Measurements from ENCODE around the gene PUS10. TPM values are rescaled to one million over a fixed set of nuclear protein-coding genes. Genes with fewer than 3 reads are reported as not detected.
"Not testable (repeated sequence)": the region's sequence is repeated elsewhere in the genome, so short reads cannot be mapped to it uniquely, and the experiment has no call there.

Gene PUS10
- total and polyA plus RNA-seq, 5 donors from 2014 or later: 4.5 to 7.1 (median 5.5) TPM

DNA sequence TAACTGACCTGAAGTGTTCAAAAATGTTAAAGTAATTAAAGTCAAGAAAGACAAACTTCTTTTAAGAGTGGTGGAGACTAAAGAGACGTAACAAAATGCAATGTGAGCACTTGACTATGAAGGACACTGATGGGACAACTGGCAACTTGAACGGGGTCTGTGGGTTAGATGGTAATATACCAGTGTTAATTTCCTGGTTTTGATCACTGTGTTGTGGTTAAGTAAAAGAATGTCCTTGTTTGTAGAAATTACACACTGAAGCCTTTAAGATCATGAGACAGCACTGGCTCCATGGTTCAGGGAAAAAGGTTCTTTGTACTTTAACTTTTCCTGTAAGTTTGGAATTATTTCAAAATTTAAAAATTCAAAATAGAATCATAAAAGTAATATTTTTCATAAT, 78.4 kb downstream of the PUS10 start:
- no peaks in the 10 kb centered on the region for H3K9me3 ChIP-seq (ENCODE audit: control insufficient read depth in 2 of 2, low read length in 2 of 2)
- H3K36me3 ChIP-seq (ENCODE audit: control insufficient read depth, insufficient read depth, low read length): peaks cover 8% of the 10 kb centered on the region
- H3K27ac ChIP-seq (ENCODE audit: insufficient read depth, low read length, poor library complexity, severe bottlenecking): no peak overlapping the region
- H3K36me3 Mint-ChIP-seq: peaks cover 22% of the 10 kb centered on the region
- no peaks in the 10 kb centered on the region for H3K27me3 Mint-ChIP-seq
- peak overlapping the region in 1 of 3 donors; percentile 67 for H3K27ac Mint-ChIP-seq
- ATAC-seq (ENCODE audit: low read depth in 2 of 2) (no peak), DNase-seq (no peak)
- no peaks in the 10 kb centered on the region for H3K4me1 ChIP-seq (ENCODE audit: control insufficient read depth, insufficient read depth, low read length, poor library complexity, severe bottlenecking)
- no peak overlapping the region for H3K4me3 ChIP-seq (ENCODE audit: low read depth, low read length)
- no peak overlapping the region for H3K4me3 Mint-ChIP-seq
- H3K9me3 Mint-ChIP-seq: no peaks in the 10 kb centered on the region
- H3K4me1 Mint-ChIP-seq: peaks cover 0 to 17% (median 8%) of the 10 kb centered on the region in 4 donors
- H3K27me3 ChIP-seq (ENCODE audit: control insufficient read depth, insufficient read depth, low read length): no peaks in the 10 kb centered on the region

- DNase-seq: no peak
- Histone ChIP-seq H3K27me3 (ENCODE audit: control insufficient read depth, insufficient read depth, low read length) (no peaks in the 10 kb centered on the region), H3K4me1 (ENCODE audit: control insufficient read depth, insufficient read depth, low read length, poor library complexity, severe bottlenecking) (no peaks in the 10 kb centered on the region), H3K27ac (ENCODE audit: insufficient read depth, low read length, poor library complexity, severe bottlenecking) (no peak overlapping the region), H3K4me3 (ENCODE audit: low read depth, low read length) (no peak overlapping the region), H3K9me3 (ENCODE audit: control insufficient read depth in 2 of 2, low read length in 2 of 2) (no peaks in the 10 kb centered on the region), H3K36me3 (ENCODE audit: control insufficient read depth, insufficient read depth, low read length) (peaks cover 12% of the 10 kb centered on the region)
- ATAC-seq (ENCODE audit: low read depth in 2 of 2): no peak
- Mint-ChIP-seq H3K4me3 (no peak overlapping the region), H3K27me3 (no peaks in the 10 kb centered on the region), H3K27ac (peak overlapping the region in 2 of 3 donors; percentile 66 to 81), H3K4me1 (peaks cover 11 to 21% (median 18%) of the 10 kb centered on the region in 4 donors), H3K9me3 (no peaks in the 10 kb centered on the region), H3K36me3 (peaks cover 26% of the 10 kb centered on the region)
Measured at GRCh38 chr2:60938301-60938700, 79.8 kb downstream of the PUS10 start.

DNA sequence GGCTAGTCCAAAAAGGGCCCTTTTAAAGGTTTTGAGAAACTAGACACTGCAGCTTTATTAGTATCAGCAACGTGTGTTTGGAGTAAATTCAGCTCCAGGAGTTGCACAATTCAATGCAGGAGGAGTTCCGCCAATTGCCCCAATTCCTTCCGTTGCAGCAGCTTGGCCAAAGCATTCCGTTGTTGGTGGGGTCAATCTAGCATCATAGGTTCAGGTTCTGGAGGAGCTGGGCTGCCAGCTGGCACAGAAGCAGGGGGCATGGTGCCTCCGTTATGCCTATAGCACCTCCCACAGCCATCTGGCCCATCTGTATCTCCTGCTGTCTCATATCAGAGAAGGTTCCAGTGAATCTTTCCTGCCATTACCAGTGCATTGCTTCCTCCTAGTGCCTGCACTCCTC, 81.3 kb downstream of the PUS10 start:
- Mint-ChIP-seq H3K36me3 (peaks cover 39% of the 10 kb centered on the region), H3K9me3 (peaks cover 0 to 3% (median 0%) of the 10 kb centered on the region in 7 donors)

DNA sequence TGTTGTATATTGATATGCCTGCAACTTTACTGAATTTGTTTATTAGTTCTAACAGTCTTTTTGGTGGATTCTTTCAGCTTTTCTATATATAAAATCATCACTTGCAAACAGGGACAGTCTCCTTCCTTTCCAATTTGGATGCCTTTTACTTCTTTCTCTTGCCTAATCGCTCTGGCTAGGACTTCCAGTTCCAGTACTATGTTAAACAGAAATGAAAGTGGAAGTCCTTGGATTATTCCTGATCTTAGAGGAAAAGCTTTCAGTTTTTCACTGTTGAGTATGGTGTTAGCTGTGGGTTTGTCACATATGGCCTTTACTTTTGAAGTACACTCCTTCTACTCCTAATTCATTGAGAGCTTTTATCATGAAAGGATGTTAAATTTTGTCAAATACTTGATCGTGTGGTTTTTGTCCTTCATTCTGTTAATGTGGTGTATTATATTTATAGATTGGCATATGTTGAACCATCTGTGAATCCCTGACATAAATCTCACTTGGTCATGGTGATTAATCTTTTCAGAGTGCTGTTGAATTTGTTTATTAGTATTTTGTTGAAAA, 83.8 kb downstream of the PUS10 start:
- H3K4me1 Mint-ChIP-seq: peaks cover 11 to 31% (median 23%) of the 10 kb centered on the region in 4 donors
- H3K9me3 Mint-ChIP-seq: peaks cover 0 to 3% (median 0%) of the 10 kb centered on the region in 7 donors
- Histone ChIP-seq H3K9me3 (ENCODE audit: control insufficient read depth in 2 of 2, low read length in 2 of 2) (no peaks in the 10 kb centered on the region), H3K4me3 (ENCODE audit: low read depth, low read length) (no peak overlapping the region), H3K36me3 (ENCODE audit: control insufficient read depth, insufficient read depth, low read length) (peaks cover 12% of the 10 kb centered on the region), H3K4me1 (ENCODE audit: control insufficient read depth, insufficient read depth, low read length, poor library complexity, severe bottlenecking) (no peaks in the 10 kb centered on the region), H3K27me3 (ENCODE audit: control insufficient read depth, insufficient read depth, low read length) (no peaks in the 10 kb centered on the region), H3K27ac (ENCODE audit: insufficient read depth, low read length, poor library complexity, severe bottlenecking) (no peak overlapping the region)
- H3K36me3 Mint-ChIP-seq: peaks cover 37% of the 10 kb centered on the region
- peak overlapping the region in 2 of 3 donors; percentile 59 to 67 for H3K27ac Mint-ChIP-seq
- DNase-seq (no peak), ATAC-seq (ENCODE audit: low read depth in 2 of 2) (no peak)
- H3K4me3 Mint-ChIP-seq: no peak overlapping the region
- H3K27me3 Mint-ChIP-seq: no peaks in the 10 kb centered on the region

More for the DNA sequence above, 81.3 kb downstream of the PUS10 start:
- no peaks in the 10 kb centered on the region for H3K27me3 Mint-ChIP-seq
- no peak overlapping the region for H3K4me3 Mint-ChIP-seq
- Histone ChIP-seq H3K27ac (ENCODE audit: insufficient read depth, low read length, poor library complexity, severe bottlenecking) (no peak overlapping the region), H3K9me3 (ENCODE audit: control insufficient read depth in 2 of 2, low read length in 2 of 2) (no peaks in the 10 kb centered on the region), H3K4me3 (ENCODE audit: low read depth, low read length) (no peak overlapping the region), H3K36me3 (ENCODE audit: control insufficient read depth, insufficient read depth, low read length) (peaks cover 12% of the 10 kb centered on the region), H3K27me3 (ENCODE audit: control insufficient read depth, insufficient read depth, low read length) (no peaks in the 10 kb centered on the region), H3K4me1 (ENCODE audit: control insufficient read depth, insufficient read depth, low read length, poor library complexity, severe bottlenecking) (no peaks in the 10 kb centered on the region)
- no peak for DNase-seq
- H3K4me1 Mint-ChIP-seq: peaks cover 11 to 31% (median 27%) of the 10 kb centered on the region in 4 donors
- H3K27ac Mint-ChIP-seq: no peak overlapping the region
- no peak for ATAC-seq (ENCODE audit: low read depth in 2 of 2)

DNA sequence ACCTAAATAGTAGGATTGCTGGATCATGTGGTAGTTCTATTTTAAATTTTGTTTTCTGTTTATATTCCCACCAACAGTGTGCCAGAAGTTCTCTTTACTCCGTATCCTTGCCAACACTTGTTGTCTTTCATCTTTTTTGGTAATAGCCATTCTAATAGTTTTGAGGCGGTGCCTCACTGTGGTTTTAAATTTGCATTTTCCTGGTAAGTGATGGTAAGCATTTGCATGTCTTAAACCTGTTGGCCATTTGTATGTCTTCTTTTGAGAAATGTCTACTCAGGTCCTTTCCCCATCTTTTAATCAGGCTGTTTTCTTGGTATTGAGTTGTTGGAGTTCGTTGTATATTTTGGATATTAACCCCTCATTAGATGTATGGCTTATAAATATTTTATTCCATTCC, 85.1 kb downstream of the PUS10 start:
- no peaks in the 10 kb centered on the region for H3K27me3 ChIP-seq (ENCODE audit: control insufficient read depth, insufficient read depth, low read length)
- DNase-seq (peak in 1 of 3 donors; percentile 9), ATAC-seq (ENCODE audit: low read depth in 2 of 2) (no peak)
- Mint-ChIP-seq H3K27me3 (no peaks in the 10 kb centered on the region), H3K9me3 (peaks cover 0 to 3% (median 0%) of the 10 kb centered on the region in 7 donors), H3K4me1 (peaks cover 11 to 31% (median 20%) of the 10 kb centered on the region in 4 donors), H3K36me3 (peaks cover 35% of the 10 kb centered on the region), H3K4me3 (no peak overlapping the region), H3K27ac (no peak overlapping the region)
- peaks cover 12% of the 10 kb centered on the region for H3K36me3 ChIP-seq (ENCODE audit: control insufficient read depth, insufficient read depth, low read length)
- H3K9me3 ChIP-seq (ENCODE audit: control insufficient read depth in 2 of 2, low read length in 2 of 2): no peaks in the 10 kb centered on the region
- H3K27ac ChIP-seq (ENCODE audit: insufficient read depth, low read length, poor library complexity, severe bottlenecking): no peak overlapping the region
- H3K4me3 ChIP-seq (ENCODE audit: low read depth, low read length): no peak overlapping the region
- H3K4me1 ChIP-seq (ENCODE audit: control insufficient read depth, insufficient read depth, low read length, poor library complexity, severe bottlenecking): no peaks in the 10 kb centered on the region

- peaks cover 11 to 33% (median 20%) of the 10 kb centered on the region in 4 donors for H3K4me1 Mint-ChIP-seq
- not testable (repeated sequence) for DNase-seq; H3K4me1 ChIP-seq (ENCODE audit: control insufficient read depth, insufficient read depth, low read length, poor library complexity, severe bottlenecking); H3K9me3 ChIP-seq (ENCODE audit: control insufficient read depth in 2 of 2, low read length in 2 of 2); ATAC-seq (ENCODE audit: low read depth in 2 of 2); H3K27me3 Mint-ChIP-seq; H3K9me3 Mint-ChIP-seq; H3K4me3 Mint-ChIP-seq; H3K27ac ChIP-seq (ENCODE audit: insufficient read depth, low read length, poor library complexity, severe bottlenecking); H3K27me3 ChIP-seq (ENCODE audit: control insufficient read depth, insufficient read depth, low read length); H3K4me3 ChIP-seq (ENCODE audit: low read depth, low read length)
- H3K36me3 ChIP-seq (ENCODE audit: control insufficient read depth, insufficient read depth, low read length): peaks cover 17% of the 10 kb centered on the region
- peaks cover 40% of the 10 kb centered on the region for H3K36me3 Mint-ChIP-seq
- H3K27ac Mint-ChIP-seq: peak overlapping the region in 1 of 3 donors; percentile 7
Measured at GRCh38 chr2:60932061-60932460, 86.0 kb downstream of the PUS10 start.

DNA sequence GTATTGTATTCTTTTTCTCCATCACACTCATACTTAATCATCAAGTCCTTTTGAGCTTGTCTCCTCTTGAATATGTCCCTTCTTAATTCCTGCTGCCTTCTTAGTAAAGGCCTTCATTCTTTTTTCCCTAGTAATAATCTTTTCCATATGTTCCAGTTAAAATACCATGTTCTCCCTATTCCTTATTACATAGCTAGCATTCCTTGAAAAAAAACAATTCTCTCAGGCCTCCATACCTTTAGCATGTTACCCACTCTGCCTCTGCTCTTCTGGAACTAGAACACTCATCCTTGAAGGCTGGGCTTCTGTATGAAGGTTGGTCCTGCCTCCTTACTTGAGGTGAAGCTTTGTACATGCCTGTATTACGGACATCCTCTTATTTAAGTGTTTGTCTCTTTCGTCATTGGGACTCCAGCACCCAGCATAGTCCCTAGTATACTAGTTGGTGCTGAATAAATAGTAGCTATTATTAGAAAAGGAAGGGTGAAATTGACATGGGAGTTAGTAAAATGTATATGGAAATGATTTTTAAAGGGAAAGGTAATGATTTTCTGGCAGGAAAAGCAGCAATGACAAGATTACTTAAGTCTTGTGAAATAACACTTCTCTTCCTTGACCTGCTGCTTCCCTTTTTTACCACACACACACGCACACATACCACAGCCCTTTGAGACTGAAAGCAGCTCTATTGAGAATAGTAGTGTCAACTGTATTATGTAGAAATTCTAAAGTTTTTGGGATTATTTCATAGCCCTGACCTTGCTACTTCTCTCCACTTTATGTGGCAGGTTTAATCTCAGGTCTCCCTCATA, 91.1 kb downstream of the PUS10 start:
- Mint-ChIP-seq H3K9me3 (peaks cover 0 to 2% (median 0%) of the 10 kb centered on the region in 7 donors), H3K27ac (peak overlapping the region in 2 of 3 donors; percentile 12 to 15), H3K36me3 (peaks cover 43% of the 10 kb centered on the region), H3K4me3 (no peak overlapping the region), H3K4me1 (peaks cover 4 to 15% (median 7%) of the 10 kb centered on the region in 4 donors), H3K27me3 (no peaks in the 10 kb centered on the region)
- Histone ChIP-seq H3K9me3 (ENCODE audit: control insufficient read depth in 2 of 2, low read length in 2 of 2) (no peaks in the 10 kb centered on the region), H3K4me1 (ENCODE audit: control insufficient read depth, insufficient read depth, low read length, poor library complexity, severe bottlenecking) (no peaks in the 10 kb centered on the region), H3K27me3 (ENCODE audit: control insufficient read depth, insufficient read depth, low read length) (no peaks in the 10 kb centered on the region), H3K36me3 (ENCODE audit: control insufficient read depth, insufficient read depth, low read length) (peaks cover 49% of the 10 kb centered on the region), H3K27ac (ENCODE audit: insufficient read depth, low read length, poor library complexity, severe bottlenecking) (no peak overlapping the region), H3K4me3 (ENCODE audit: low read depth, low read length) (no peak overlapping the region)
- no peak for DNase-seq
- ATAC-seq (ENCODE audit: low read depth in 2 of 2): no peak
